Gastroesophageal sphincter (tissue), 4 donors: ENCODE results near the gene ATP11A. TPM values are rescaled to one million over a fixed set of nuclear protein-coding genes. Genes with fewer than 3 reads are reported as not detected.

ENCODE experiments used
- ATAC-seq: fragments of 150-250 bp; one replicate; pipeline ENCODE4 v1.9.1; 2016; ENCODE audit warnings: mild to moderate bottlenecking, moderate library complexity
- H3K27ac ChIP-seq, 4 donors: fragments of 200-600 bp; sonication (generic) in 3 of 4; 1 replicate in 3 of 4; 2 replicates in 1 of 4; pipeline ENCODE4 v1.5.1; 2016 to 2019
- H3K27me3 ChIP-seq: fragments of 200-600 bp; sonication (generic); one replicate; pipeline ENCODE4 v1.5.1; 2019
- H3K36me3 ChIP-seq, 2 donors: fragments of 200-600 bp; sonication (generic); one replicate each; pipeline ENCODE4 v1.5.1; 2019; ENCODE audit warnings: control low read depth in 1 of 2
- H3K4me1 ChIP-seq, 3 donors: fragments of 200-600 bp; sonication (generic); 1 replicate in 2 of 3; 2 replicates in 1 of 3; pipeline ENCODE4 v1.5.1; 2016 to 2019; ENCODE audit warnings: control low read depth in 2 of 3
- H3K4me3 ChIP-seq, 2 donors: fragments of 200-600 bp; sonication (generic); one replicate each; pipeline ENCODE4 v1.5.1; 2019; ENCODE audit warnings: mild to moderate bottlenecking in 1 of 2, moderate library complexity in 1 of 2
- H3K9me3 ChIP-seq, 3 donors: fragments of 200-600 bp; sonication (generic); one replicate each; pipeline ENCODE4 v1.5.1; 2017 to 2019; ENCODE audit warnings: control low read depth in 2 of 3
- EP300 ChIP-seq: sonication (generic); formaldehyde crosslinking; IDR thresholded peaks from one replicate; pipeline ENCODE4 v1.6.1; 2017; ENCODE audit warnings: antibody characterized with exemption, mild to moderate bottlenecking
- POLR2A ChIP-seq, 2 donors: fragments of 450-650 bp; IDR thresholded peaks; one replicate each; pipeline ENCODE4 v1.6.1; 2017; ENCODE audit warnings: antibody characterized with exemption in 2 of 2, mild to moderate bottlenecking in 2 of 2, moderate library complexity in 1 of 2
- POLR2AphosphoS5 ChIP-seq: sonication (generic); formaldehyde crosslinking; IDR thresholded peaks from one replicate; pipeline ENCODE4 v1.6.1; 2017; ENCODE audit warnings: antibody characterized with exemption
- WGBS, 2 donors: methylation state at CpG; one replicate each; pipeline ENCODE4 v1.1.5; 2018; ENCODE audit warnings: low coverage in 1 of 2; 5-methylcytosine and 5-hydroxymethylcytosine counted together
- total RNA-seq, 4 donors: library from RNA; depleted of rRNA; stranded (reverse); fragments of >200 nt; gene quantifications; one replicate each; pipeline ENCODE4 v1.1.0, GENCODE V29; 2016
- TF ChIP-seq, protein P1 (sequence below), 4 experiments: fragments of 200-600 bp in 2 of 4; fragments of 450-650 bp in 2 of 4; sonication (generic) in 1 of 4; IDR thresholded peaks; one replicate each; pipeline ENCODE4 v1.5.1; 2017 to 2019; ENCODE audit warnings: antibody characterized with exemption in 4 of 4, mild to moderate bottlenecking in 2 of 4, moderate library complexity in 2 of 4

ATP11A gene
- total RNA-seq, 4 donors from 2014 or later: 12.9 to 21.7 (median 17.1) TPM

GRCh38 chr13:112744168-112745021, 54.6 kb downstream of the ATP11A start:
- no peaks in the 10 kb centered on the region for H3K9me3 ChIP-seq
- no peaks in the 10 kb centered on the region for H3K36me3 ChIP-seq
- peak; percentile 30 for ATAC-seq
- H3K4me1 ChIP-seq: peaks cover 0 to 26% (median 4%) of the 10 kb centered on the region in 3 donors
- no peak overlapping the region for H3K4me3 ChIP-seq
- H3K27me3 ChIP-seq: no peaks in the 10 kb centered on the region
- TF ChIP-seq EP300 (no peak), POLR2AphosphoS5 (no peak), POLR2A (IDR thresholded peaks at IDR 0.05) (no peak)
- TF ChIP-seq, protein P1, sequence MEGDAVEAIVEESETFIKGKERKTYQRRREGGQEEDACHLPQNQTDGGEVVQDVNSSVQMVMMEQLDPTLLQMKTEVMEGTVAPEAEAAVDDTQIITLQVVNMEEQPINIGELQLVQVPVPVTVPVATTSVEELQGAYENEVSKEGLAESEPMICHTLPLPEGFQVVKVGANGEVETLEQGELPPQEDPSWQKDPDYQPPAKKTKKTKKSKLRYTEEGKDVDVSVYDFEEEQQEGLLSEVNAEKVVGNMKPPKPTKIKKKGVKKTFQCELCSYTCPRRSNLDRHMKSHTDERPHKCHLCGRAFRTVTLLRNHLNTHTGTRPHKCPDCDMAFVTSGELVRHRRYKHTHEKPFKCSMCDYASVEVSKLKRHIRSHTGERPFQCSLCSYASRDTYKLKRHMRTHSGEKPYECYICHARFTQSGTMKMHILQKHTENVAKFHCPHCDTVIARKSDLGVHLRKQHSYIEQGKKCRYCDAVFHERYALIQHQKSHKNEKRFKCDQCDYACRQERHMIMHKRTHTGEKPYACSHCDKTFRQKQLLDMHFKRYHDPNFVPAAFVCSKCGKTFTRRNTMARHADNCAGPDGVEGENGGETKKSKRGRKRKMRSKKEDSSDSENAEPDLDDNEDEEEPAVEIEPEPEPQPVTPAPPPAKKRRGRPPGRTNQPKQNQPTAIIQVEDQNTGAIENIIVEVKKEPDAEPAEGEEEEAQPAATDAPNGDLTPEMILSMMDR (IDR thresholded peaks at IDR 0.05): no peak
- 40 to 84% methylated on average over 5 to 7 of the region's 22 CpGs for WGBS, 2 donors
- H3K27ac ChIP-seq: no peak overlapping the region

DNA sequence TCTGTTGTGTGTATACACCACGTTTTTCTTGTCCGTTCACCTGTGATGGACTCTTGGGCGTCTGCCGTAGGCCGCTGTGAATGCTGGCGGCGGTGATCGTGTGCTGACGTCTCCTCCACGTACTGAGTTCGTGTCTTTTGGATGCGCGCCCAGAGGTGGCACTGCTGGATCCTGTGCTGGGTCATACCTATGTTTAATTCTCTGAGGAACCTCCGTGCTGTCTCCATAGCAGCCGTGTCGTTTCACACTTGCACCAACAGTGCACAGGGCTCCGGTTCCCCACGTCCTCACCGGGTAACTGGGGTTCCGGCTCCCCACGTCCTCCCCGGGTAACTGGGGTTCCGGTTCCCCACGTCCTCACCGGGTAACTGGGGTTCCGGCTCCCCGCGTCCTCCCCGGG, 56.2 kb downstream of the ATP11A start:
- no peak for ATAC-seq
- Histone ChIP-seq H3K36me3 (no peaks in the 10 kb centered on the region), H3K27ac (no peak overlapping the region), H3K27me3 (no peaks in the 10 kb centered on the region), H3K9me3 (no peaks in the 10 kb centered on the region), H3K4me1 (peaks cover 0 to 17% (median 1%) of the 10 kb centered on the region in 3 donors), H3K4me3 (no peak overlapping the region)
- TF ChIP-seq, protein P1 (IDR thresholded peaks at IDR 0.05): no peak
- TF ChIP-seq POLR2A (IDR thresholded peaks at IDR 0.05) (no peak), EP300 (no peak), POLR2AphosphoS5 (no peak)
- WGBS, 2 donors: 86 to 94% methylated on average over 12 to 15 of the region's 29 CpGs

- Histone ChIP-seq H3K27me3 (no peaks in the 10 kb centered on the region), H3K4me3 (no peak overlapping the region), H3K36me3 (no peaks in the 10 kb centered on the region), H3K27ac (no peak overlapping the region), H3K9me3 (no peaks in the 10 kb centered on the region), H3K4me1 (peaks cover 0 to 16% (median 0%) of the 10 kb centered on the region in 3 donors)
- WGBS, 2 donors: 74 to 100% methylated on average over 3 to 5 of the region's 9 CpGs
- TF ChIP-seq EP300 (no peak), POLR2A (IDR thresholded peaks at IDR 0.05) (no peak), POLR2AphosphoS5 (no peak)
- TF ChIP-seq, protein P1 (IDR thresholded peaks at IDR 0.05): no peak
- no peak for ATAC-seq
These were observed 57.4 kb downstream of the ATP11A start for GRCh38 chr13:112747256-112747655.

DNA sequence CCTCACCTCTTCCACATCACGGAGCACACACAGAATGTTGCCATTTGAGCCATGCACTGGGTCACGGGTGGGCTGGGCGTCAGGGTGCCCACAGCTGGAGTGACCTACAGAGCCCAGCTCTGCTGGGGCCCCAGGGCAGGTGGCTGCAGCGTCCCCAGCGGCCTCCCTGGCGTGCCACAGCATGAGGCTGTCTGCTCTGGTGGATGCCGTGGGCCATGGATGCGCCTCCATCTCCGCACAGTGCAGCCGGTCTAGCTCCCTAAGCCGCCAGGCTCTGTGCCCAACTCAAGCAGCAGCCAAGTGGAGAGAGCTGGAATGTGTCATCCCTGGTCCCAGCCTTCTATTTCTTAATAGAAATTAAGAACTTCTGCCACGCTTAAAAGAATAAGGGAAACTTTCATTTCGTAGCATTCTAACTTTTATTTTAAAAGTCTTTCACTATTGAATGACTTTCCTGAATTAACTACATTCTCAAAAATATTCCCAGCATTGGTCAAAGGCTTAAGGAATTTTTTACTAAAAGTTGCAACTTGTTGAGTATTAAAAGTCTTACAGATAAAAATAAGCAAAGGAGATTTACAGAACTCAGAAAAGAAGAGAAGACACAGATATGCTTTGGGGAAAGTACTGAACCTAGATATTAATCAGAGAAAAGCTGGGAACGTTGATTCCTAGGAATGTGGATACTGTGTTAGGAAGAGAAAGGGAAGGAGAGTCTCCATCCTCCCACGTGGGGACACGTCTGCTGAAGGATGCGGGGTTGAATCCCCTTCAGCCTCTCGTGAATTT, 59.3 kb downstream of the ATP11A start:
- H3K36me3 ChIP-seq: no peaks in the 10 kb centered on the region
- 41 to 62% methylated on average over 13 of the region's 18 CpGs for WGBS, 2 donors
- peaks cover 0 to 30% (median 0%) of the 10 kb centered on the region in 3 donors for H3K4me1 ChIP-seq
- peak; percentile 76 for ATAC-seq
- H3K9me3 ChIP-seq: no peaks in the 10 kb centered on the region
- no peak overlapping the region for H3K27ac ChIP-seq
- no peaks in the 10 kb centered on the region for H3K27me3 ChIP-seq
- TF ChIP-seq EP300 (no peak), POLR2A (IDR thresholded peaks at IDR 0.05) (no peak), POLR2AphosphoS5 (no peak)
- TF ChIP-seq, protein P1 (IDR thresholded peaks at IDR 0.05): no peak
- H3K4me3 ChIP-seq: no peak overlapping the region
